Mucosa of gallbladder (tissue), 1 donor: ENCODE data around the gene GPR89A. TPM values are rescaled to one million over a fixed set of nuclear protein-coding genes. Genes with fewer than 3 reads are reported as not detected.
"Not testable (repeated sequence)": the region's sequence is repeated elsewhere in the genome, so short reads cannot be mapped to it uniquely, and the experiment has no call there.

Experiments used
- DNase-seq: peaks from one replicate; pipeline ENCODE4 v3.0.0-alpha.2; 2020; ENCODE audit warnings: low spot score
- total RNA-seq: library from RNA; stranded (reverse); gene quantifications from one replicate; pipeline ENCODE4 v1.2.1, GENCODE V29; 2021
- donor health status: DM: no; HTN: no; CAD: no.

Gene GPR89A
- total RNA-seq = 14.5 TPM

DNA sequence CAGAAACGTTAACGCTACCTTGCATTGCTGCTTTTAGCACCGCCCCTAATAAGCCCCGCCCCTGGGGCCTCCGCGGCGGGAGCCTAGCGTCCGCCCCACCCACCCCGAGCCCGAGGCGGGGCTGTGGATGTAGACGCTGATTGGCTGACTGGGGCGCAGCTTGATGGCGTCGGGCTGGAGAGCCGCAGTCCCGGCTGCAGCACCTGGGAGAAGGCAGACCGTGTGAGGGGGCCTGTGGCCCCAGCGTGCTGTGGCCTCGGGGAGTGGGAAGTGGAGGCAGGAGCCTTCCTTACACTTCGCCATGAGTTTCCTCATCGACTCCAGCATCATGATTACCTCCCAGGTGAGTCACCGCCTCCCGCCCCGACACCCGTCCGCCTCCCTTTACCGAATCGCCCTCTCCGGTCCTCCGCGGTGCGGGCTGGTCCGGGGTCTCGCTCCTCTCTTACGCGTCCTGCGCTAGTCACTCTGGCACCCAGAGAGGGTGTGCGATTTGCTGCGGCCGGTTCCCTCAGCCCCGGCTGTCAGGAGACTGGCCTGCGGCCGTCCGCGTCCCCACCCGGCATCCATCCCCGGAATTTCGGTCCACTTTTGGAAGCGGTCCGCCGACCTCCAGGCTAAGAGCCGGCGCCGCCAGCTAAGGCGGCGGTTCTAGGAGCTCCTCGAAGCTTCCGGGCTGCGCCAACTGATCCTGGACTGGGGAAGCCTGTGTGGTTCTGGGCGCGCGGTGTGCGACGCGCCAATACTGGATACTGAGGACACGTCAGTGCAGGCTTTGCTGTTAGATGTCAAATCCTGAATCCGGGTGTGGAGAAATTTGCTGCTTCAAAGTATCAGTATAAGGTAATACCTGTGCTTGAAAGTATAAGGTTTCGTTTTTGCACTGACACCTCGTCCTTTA is at the start of gene GPR89A:
GPR89A (plus strand) TSS at position 156 of the 901 bp plus-strand sequence; CDS start at position 302, 146 bp downstream.
- DNase-seq = peak; percentile 96

DNA sequence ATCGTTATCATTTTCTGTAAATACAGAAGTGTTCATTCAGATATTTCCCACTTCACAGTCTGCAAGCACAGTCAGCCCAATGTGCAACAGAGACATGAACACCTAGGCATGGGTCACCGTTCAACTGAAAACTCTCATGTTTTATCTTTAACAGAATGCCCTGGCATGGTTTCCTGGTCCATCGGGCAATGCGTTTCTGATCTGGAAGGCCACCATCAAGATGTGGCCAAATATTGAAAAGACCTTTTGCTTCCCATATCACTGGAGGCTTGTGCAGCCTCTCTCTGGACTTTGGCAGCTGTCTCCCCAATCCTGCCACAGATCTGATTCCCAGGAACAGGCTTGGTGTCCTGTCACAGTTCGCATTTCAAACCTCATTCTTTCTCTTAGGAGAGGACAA is 21.0 kb upstream of the GPR89A start:
- not testable (repeated sequence) for DNase-seq

DNA sequence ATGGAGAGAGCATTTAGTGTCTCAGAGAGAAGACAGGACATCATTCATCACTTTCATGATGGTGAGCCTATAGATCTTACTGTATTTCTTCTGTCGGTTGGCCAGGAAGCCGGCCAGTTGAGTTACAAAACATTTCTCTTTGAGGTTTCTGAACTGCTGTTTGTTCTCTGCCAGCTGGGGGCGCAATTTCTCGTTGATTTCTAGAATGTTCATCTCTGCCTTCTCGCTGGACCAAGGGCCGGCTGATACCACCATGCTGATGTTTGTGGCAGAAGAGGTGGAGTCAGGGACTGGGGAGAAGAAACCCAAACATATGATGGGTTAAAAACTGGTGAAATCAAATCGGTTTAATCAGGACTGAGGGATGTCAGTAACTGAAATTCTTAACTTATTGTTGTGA is 17.0 kb upstream of the GPR89A start:
- not testable (repeated sequence) for DNase-seq

GRCh38 chr1:145592347-145592746 is 15.4 kb upstream of the GPR89A start:
- DNase-seq = not testable (repeated sequence)

DNA sequence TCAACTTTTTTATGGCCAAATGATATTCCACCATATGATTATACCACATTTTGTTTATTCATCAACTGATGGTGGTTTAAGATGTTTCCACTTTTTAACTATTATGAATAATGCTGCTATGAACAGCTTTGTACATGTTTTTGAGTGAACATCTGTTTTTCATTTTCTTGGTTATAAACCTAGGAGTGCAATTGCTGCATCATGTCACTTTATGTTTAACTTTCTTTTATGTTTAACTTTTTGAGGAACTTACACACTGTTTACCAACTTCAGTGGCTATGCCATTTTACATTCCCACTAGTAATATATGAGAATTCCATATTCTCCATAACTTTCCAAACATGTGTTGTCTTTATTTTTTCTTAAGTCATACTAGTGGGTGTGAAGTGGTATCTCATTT is 12.4 kb upstream of the GPR89A start:
- not testable (repeated sequence) for DNase-seq

DNA sequence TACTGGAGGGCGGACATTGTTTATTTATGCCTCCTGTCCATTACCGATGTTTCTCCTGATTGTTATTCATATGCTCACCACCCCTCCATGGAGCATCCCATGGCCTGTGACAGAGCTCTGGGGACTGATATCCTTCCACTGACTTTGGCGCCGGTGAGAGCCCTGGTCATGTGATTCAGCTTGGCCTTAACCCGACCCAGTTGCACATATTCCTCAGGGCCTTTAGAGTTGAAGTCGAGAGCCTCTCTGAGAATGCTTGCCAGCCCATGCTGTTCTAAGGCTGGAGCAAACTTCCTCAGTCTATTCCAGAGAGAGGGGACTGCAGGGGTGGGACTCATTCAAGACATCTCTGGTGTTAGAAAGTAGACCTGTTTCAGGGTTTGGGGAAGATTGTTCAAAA is 11.6 kb upstream of the GPR89A start:
- not testable (repeated sequence) for DNase-seq

GRCh38 chr1:145599426-145599825 is 8.4 kb upstream of the GPR89A start:
- DNase-seq = not testable (repeated sequence)

DNA sequence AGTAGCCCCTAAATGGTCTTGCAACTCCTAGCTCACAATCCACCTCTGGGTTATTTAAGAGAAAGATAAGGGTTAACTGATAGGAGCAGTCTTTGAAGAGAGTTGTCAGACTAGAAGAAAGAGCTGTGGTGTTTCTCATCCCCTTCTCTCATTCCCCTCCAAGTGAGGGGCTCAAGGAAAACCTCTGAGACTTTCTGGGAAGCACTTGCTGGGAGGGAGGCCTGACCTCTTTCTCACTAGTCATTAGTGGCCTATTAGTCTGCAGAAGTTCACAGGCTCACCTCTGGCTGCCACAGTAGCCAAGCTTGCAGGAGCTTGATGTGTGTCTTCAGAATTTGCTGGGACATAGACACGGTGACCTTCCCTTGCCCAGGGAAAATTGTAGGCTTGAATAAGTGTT is 6.2 kb upstream of the GPR89A start:
- DNase-seq = no peak

DNA sequence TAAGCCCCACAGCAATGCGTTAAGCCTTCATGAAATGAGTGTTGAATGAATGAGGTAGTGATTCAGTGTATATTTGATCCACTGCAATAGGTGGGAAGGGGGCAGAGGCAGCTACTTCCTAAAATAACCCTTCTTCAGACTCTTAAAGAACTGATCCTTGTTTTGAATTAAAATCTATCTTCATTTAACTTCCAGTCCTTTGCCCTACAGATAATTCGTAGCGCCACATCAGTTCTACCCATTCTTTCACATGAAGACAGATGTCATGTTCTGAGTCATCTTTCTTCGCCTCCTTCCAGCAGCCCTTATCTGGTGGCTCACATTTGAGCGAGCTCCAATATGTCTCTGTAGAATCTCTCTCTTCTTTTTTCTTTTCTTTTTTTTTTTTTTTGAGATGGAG is 948 bp upstream of the GPR89A start:
- not testable (repeated sequence) for DNase-seq

- DNase-seq = not testable (repeated sequence)
Observed at GRCh38 chr1:145607289-145607688, 499 bp upstream of the GPR89A start.

DNA sequence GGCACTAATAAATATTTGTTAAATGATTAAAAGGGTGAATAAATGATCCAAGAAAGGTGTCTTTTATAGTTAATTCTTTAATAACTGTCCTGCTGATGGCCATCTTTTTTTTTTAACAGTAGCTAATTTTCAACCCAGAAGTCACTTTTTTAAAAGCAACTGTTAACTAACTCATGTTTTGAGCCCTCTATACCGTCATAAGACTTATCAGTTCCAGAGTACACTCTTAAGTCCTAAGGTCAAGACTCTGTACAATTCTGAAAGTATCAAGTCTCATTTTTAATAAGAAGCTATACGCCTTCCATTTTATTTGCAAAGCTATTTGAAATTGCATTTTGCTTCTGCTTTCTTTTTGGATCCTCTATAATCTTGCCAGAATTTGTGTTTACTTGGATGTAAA is 3.0 kb downstream of the GPR89A start:
- DNase-seq = not testable (repeated sequence)

GRCh38 chr1:145620073-145620472 is 12.3 kb downstream of the GPR89A start:
- DNase-seq = not testable (repeated sequence)

DNA sequence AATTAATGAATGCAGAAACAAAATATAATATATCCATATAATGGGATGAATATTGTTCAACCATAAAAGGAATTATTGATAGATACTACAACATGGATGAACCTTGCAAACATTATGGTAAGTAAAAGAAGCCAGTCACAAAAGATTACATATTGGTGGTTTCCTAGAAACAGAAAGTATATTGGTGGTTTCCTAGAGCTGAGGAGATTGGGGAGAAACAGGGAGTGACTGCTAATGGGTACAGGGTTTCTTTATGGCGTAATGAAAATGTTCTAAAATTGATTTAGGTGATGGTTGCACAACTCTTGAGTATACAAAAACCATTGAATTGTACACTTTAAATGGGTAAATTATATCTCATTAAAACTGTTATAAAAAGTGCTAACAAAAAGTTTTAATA is 14.4 kb downstream of the GPR89A start:
- not testable (repeated sequence) for DNase-seq

DNA sequence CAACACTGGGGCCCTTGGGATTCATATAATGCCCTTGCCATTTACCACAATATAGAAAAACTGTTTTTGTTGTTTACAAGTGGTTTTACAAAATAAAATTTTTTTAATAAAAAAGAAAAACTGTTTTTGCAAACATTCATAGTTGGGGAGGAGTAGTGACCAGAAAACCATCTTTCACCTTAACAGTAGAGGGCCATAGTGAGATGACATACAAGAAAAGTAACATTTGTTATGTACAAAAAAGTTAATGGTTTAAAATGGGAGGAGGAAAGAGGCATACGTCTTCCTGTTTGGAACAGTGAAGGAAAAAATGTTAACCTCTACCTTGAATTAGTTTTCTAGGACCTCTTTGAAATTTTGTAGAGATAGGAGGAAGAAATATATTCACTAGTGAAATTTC is 28.4 kb downstream of the GPR89A start:
- DNase-seq = not testable (repeated sequence)

- DNase-seq = not testable (repeated sequence)
Observed at GRCh38 chr1:145641886-145642285, 34.1 kb downstream of the GPR89A start.

DNA sequence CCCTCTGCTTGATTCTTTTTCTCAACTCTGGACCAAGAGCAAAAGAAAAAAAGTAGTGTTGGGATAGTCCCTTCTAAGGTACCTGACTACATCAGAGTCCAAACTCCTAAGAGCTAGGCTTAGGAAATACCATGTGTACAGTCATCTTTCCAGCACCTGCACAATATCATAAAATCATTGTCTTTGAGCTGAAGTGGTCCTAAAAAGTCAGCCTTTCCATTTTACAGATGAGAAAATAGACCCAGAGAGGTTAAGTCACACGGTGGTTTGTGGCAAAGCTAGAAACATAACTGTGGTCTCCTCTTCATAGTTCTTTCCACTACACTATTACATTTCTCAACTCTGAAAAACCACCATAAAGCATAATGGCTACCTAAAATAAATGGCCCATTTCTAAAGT is 36.2 kb downstream of the GPR89A start:
- not testable (repeated sequence) for DNase-seq

DNA sequence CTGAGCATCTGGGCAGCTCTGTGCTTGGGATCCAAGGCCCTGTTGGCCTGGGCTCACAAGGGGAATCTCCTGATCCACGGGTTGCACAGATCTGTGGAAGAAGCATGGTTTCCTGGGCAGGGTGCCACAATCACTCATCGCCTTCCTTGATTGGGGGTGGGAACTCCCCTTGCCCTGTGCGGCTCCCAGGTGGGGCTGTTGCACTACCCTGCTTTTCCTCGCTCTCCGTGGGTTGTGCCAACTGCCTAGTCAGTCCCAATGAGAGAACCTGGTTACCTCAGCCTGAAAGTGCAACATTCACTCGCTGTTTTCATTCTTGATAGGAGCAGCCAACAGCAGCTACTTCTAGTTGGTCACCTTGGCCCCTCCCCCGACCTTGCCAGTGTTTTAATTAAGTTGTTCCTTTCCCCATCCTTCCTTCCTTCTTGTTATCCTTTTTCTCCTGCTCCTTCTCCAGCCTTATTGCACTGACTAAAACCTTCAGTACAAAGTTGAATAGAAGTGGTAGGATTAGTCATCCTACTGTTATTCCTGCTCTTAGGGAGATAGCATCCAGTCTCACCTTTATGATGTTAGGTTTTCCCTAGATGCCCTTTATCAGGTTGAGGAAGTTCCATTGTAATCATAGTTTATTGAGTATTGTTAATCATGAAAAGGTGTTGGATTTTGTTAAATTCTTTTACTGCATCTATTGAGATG is 48.6 kb downstream of the GPR89A start:
- DNase-seq = not testable (repeated sequence)

GRCh38 chr1:145662502-145662901 is 54.7 kb downstream of the GPR89A start:
- not testable (repeated sequence) for DNase-seq

DNA sequence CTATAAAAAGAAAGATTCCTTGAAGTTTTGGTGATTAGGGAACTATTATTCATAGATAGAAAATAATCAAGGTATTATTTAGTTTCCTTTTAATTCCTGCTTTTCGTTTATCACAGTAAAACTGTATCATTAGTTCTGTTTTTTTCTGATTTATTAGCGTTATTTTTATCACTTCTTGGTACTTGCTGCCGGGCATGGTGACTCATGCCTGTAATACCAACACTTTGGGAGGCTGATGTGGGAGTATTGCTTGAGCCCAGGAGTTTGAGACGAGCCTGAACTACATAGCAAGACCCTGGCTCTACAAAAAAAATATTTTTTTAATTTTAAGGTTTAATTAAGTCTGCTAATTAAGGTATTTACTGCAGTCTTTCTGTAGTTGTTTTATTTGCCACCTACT is 57.2 kb downstream of the GPR89A start:
- not testable (repeated sequence) for DNase-seq

DNA sequence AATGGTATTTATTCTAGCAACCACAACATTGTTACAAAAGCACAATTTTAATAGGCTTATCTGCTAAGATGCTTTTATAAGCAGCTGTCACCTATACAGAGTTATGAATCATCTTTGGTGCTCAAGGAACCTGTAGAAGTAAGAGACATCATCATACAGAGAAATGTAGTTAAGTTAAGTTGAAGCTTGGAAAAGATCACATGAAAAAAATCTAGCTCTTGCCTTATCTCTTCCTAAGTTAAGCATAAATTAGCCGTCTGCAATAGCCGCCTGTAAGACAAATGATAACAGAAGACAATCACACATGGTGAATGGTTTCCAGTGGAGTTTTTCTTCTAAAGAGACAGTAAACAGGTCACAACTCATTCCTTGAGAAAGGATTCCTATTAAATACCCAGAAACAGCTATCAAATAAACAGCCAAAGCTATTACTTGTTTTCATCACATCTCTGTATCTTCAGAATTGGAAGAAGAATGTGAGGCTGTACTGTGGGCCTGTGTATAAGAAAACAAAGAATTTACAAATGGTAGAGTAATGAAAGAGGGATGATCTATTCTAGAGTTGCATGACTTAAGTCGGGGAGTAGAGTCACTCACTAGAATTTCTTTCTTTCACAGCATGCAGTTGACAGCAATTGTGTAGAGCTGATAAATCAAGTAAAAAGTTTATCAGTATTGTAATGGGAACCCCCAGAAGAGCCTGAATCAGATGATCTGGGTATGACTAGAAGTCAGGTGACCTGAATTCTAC is 63.4 kb downstream of the GPR89A start:
- DNase-seq = not testable (repeated sequence)

DNA sequence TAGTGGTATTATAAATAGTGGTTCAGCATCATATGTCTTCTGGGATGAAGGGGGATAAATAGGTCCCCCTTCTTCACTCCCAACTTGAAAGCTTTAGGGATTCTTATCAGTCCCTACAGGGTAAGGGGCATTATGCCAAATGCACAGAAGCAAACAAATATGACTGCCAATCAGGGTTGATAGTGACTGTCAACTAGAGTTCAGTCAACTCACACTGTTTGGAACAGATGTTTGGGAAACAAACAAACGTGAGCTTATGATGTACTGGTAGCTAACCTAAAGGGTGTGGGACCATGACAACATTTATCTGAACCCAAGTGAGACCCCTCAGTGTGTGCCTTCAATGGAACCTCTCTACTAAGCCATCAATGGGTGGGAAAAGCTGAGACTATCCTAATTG is 65.4 kb downstream of the GPR89A start:
- not testable (repeated sequence) for DNase-seq

DNA sequence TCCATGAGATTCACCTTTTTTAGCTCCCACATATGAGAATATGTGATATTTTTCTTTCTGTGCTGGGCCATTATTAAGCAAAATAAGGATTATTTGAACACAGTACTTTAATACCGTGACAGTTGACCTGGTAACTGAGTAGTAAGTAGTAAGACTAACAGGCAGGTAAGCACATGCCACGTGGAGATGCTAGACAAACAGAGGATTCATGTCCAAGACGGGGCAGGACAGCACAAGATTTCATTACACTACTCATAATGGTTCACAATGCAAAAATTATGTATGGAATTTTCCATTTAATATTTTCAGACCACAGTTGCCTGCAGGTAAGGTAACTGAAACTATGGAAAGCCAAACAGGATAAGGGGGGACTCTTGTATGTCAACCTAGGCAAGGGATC is 77.1 kb downstream of the GPR89A start:
- not testable (repeated sequence) for DNase-seq
